Type B pancreatic cell (in vitro differentiated cells): Measurements from ENCODE around the gene HHIPL1. TPM values are rescaled to one million over a fixed set of nuclear protein-coding genes. Genes with fewer than 3 reads are reported as not detected.

Source experiments
- DNase-seq: peaks from one replicate; pipeline ENCODE4 v3.0.0; 2021; ENCODE audit warnings: mixed read lengths; ENCODE audit not compliant: unreplicated experiment; ENCODE audit errors: extremely low spot score
- H3K27ac Mint-ChIP-seq: 2 replicates; pipeline ENCODE4 v1.8.0; 2021; ENCODE audit warnings: mild to moderate bottlenecking, mixed read lengths
- H3K27me3 Mint-ChIP-seq: 2 replicates; pipeline ENCODE4 v1.8.0; 2021; ENCODE audit warnings: mixed read lengths
- H3K36me3 Mint-ChIP-seq: 2 replicates; pipeline ENCODE4 v1.8.0; 2021; ENCODE audit warnings: mixed read lengths
- H3K4me1 Mint-ChIP-seq: one replicate; pipeline ENCODE4 v1.8.0; 2021; ENCODE audit warnings: mixed read lengths; ENCODE audit not compliant: unreplicated experiment
- H3K4me3 Mint-ChIP-seq: 2 replicates; pipeline ENCODE4 v1.8.0; 2021; ENCODE audit warnings: mild to moderate bottlenecking, mixed read lengths
- H3K9me3 Mint-ChIP-seq: 2 replicates; pipeline ENCODE4 v1.8.0; 2021; ENCODE audit warnings: mixed read lengths
- total RNA-seq: library from RNA; stranded (reverse); gene quantifications from 2 replicates; pipeline ENCODE4 v1.2.1, GENCODE V29; 2021; ENCODE audit warnings: low replicate concordance
- TF ChIP-seq, protein P1 (sequence below): fragments of 200-600 bp; sonication (generic); conservative IDR thresholded peaks from 2 replicates; pipeline ENCODE4 v1.5.0; 2021; ENCODE audit warnings: antibody characterized with exemption, mild to moderate bottlenecking

HHIPL1 gene
- total RNA-seq, 1 donor from 2014 or later, result 1.4 TPM

DNA sequence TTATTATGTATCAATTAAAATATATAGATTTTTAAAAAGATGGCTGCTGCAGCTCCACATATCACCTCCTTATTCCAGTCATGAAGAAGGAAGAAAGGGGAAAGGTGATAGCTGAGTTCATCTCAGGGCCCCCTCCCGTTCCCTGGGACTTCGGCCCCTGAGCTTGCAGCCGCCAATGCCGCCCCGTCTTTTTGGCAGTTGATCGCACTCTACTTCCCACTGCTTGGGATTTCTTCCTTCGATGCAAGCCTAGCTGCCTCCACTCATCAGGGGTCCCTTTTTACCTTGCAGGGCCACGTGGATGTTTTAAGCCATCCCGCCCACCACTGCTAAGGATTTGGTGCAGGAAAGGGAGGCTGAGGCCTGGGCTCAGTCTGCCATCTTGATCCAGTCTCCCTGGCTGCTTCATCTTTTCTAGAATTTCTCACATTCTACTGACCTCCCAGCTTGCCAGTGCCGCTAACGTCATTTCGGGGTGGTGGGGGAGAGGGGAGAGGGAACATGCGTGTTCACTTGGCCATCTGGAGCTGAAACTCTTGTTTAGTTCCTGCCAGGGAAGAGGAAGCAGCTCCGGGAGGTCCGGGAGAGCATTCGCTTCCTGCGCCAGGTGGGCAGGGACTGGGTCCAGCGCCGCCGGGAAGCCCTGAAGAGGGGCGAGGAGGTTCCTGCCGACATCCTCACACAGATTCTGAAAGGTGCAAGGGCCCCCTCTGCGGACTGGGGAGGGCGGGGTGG lies 70.5 kb downstream of the HHIPL1 start:
- H3K36me3 Mint-ChIP-seq, result no peaks in the 10 kb centered on the region
- peak; percentile 54 for DNase-seq
- TF ChIP-seq, protein P1, sequence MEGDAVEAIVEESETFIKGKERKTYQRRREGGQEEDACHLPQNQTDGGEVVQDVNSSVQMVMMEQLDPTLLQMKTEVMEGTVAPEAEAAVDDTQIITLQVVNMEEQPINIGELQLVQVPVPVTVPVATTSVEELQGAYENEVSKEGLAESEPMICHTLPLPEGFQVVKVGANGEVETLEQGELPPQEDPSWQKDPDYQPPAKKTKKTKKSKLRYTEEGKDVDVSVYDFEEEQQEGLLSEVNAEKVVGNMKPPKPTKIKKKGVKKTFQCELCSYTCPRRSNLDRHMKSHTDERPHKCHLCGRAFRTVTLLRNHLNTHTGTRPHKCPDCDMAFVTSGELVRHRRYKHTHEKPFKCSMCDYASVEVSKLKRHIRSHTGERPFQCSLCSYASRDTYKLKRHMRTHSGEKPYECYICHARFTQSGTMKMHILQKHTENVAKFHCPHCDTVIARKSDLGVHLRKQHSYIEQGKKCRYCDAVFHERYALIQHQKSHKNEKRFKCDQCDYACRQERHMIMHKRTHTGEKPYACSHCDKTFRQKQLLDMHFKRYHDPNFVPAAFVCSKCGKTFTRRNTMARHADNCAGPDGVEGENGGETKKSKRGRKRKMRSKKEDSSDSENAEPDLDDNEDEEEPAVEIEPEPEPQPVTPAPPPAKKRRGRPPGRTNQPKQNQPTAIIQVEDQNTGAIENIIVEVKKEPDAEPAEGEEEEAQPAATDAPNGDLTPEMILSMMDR, result no peak
- no peak overlapping the region for H3K4me3 Mint-ChIP-seq
- peaks cover 5% of the 10 kb centered on the region for H3K27me3 Mint-ChIP-seq
- H3K27ac Mint-ChIP-seq, result no peak overlapping the region
- peaks cover 12% of the 10 kb centered on the region for H3K9me3 Mint-ChIP-seq
- H3K4me1 Mint-ChIP-seq, result no peaks in the 10 kb centered on the region

DNA sequence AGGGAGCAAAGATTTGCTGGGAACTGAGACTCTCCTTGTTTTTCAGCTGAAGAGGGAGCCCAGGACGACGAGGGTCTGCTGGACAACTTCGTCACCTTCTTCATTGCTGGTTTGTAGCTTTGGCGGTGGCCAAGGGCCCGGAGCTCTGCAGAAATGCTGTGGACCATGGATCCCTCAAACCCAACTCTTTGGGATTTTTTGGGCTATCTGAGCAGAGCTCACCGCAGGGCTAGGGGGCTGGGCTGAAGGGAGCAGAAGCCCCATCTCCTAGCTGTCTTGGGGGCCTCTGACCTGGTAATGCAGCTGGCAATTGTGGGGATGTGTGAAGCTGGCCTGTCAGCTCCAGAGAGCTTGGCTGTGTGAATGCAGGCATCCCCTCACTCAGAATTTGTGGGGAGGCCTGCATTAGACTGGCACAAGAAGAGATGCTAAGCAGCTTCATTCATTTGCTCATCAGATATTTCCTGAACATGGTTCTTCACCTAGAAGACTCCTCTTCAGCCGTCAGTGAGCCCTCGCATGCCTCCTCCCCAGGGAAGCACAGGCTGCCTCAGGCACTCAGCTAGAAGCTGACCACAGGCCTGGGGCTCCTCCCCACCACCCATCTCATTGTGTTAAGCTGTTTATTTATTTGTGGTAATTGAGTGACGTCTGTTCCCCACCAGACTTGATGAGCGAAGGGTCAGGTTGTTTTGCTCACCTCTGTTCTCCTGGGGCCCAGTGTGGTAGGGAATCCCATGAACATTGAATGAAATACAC lies 71.3 kb downstream of the HHIPL1 start:
- H3K4me1 Mint-ChIP-seq, result no peaks in the 10 kb centered on the region
- peak; percentile 55 for DNase-seq
- TF ChIP-seq, protein P1, result no peak
- H3K27me3 Mint-ChIP-seq, result peaks cover 5% of the 10 kb centered on the region
- no peak overlapping the region for H3K4me3 Mint-ChIP-seq
- no peaks in the 10 kb centered on the region for H3K36me3 Mint-ChIP-seq
- peaks cover 12% of the 10 kb centered on the region for H3K9me3 Mint-ChIP-seq
- no peak overlapping the region for H3K27ac Mint-ChIP-seq

- Mint-ChIP-seq H3K36me3 (no peaks in the 10 kb centered on the region), H3K27me3 (peaks cover 5% of the 10 kb centered on the region), H3K9me3 (peaks cover 8% of the 10 kb centered on the region), H3K27ac (no peak overlapping the region), H3K4me3 (no peak overlapping the region), H3K4me1 (no peaks in the 10 kb centered on the region)
- peak; percentile 48 for DNase-seq
- TF ChIP-seq, protein P1, result no peak
Measured at GRCh38 chr14:99716850-99717681, 72.1 kb downstream of the HHIPL1 start.

- Mint-ChIP-seq H3K27ac (no peak overlapping the region), H3K4me3 (no peak overlapping the region), H3K27me3 (peaks cover 5% of the 10 kb centered on the region), H3K36me3 (no peaks in the 10 kb centered on the region), H3K9me3 (peaks cover 2% of the 10 kb centered on the region), H3K4me1 (no peaks in the 10 kb centered on the region)
- TF ChIP-seq, protein P1, result no peak
- peak; percentile 37 for DNase-seq
Measured at GRCh38 chr14:99717682-99718013, 72.7 kb downstream of the HHIPL1 start.

DNA sequence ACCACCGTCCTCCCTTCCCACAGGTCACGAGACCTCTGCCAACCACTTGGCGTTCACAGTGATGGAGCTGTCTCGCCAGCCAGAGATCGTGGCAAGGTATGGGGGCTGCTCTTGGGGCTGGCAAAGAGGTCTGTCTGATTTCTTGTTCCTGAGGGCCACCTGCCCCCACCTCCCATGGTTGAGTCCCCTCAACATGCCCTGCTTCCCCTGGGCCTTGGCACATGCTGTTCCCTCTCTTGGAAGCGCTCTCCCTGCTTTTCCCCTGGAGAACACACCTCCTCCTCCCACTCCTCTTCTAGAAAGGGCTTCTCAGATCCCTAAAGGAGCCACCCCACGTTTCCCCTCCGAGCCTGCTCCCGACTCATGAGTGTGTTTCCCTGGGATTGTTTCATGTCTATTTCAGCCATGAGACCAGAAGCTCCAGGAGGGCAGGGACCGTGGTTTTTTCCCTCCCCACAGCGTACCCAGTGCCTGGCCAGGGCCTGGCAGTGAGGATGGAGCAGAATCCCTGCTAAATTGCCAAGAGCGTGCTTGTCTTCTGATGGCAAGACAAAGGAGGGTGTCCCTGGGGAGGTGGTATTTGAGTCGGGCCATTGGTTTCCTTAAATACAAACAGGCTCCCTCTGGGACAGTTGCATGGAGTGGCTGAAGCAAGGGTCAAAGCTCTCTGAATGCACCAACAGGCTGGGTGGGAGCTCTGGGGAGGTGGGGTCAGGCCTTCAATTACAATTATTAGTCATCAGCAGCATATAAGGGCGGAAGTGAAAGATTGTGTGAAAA lies 73.3 kb downstream of the HHIPL1 start:
- Mint-ChIP-seq H3K27ac (no peak overlapping the region), H3K4me1 (no peaks in the 10 kb centered on the region), H3K27me3 (peaks cover 5% of the 10 kb centered on the region), H3K36me3 (no peaks in the 10 kb centered on the region), H3K4me3 (no peak overlapping the region), H3K9me3 (no peaks in the 10 kb centered on the region)
- TF ChIP-seq, protein P1, result no peak
- peak; percentile 52 for DNase-seq
